Esophagus muscularis mucosa (tissue), 4 donors: ENCODE measurements around the gene ANOS1.

Source experiments
- CTCF ChIP-seq, 3 experiments: fragments of 200-600 bp in 2 of 3; fragments of 450-650 bp in 1 of 3; sonication (generic) in 2 of 3; IDR thresholded peaks; one replicate each; pipeline ENCODE4 v1.5.1; 2017 to 2019; ENCODE audit warnings: antibody characterized with exemption in 3 of 3, mild to moderate bottlenecking in 2 of 3, moderate library complexity in 1 of 3
- EP300 ChIP-seq: sonication (generic); formaldehyde crosslinking; IDR thresholded peaks from one replicate; pipeline ENCODE4 v1.6.1; 2017; ENCODE audit warnings: antibody characterized with exemption
- POLR2A ChIP-seq: fragments of 450-650 bp; IDR thresholded peaks from one replicate; pipeline ENCODE4 v1.6.1; 2017; ENCODE audit warnings: antibody characterized with exemption, moderate library complexity, mild to moderate bottlenecking, low read depth
- POLR2AphosphoS5 ChIP-seq, 2 donors: sonication (generic); formaldehyde crosslinking; IDR thresholded peaks; one replicate each; pipeline ENCODE4 v1.6.1; 2017; ENCODE audit warnings: antibody characterized with exemption in 2 of 2

DNA sequence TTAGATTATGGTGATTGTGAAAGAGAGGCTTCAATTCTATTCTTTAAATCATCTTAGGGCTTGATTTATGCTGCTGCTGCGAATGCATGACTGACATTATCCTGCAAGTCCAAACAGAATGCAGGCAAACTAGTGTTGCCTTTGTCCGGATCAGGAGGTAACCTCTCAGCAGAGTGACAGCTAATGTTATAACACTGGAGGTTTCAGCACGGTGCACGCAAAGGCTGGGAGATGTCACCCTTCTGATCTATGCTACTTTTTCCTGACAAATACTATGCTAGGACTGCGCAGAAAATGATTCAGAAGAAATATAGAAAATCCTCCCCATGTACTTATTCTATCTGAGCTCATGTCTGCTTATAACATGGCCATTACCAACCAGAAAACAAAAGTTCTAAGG is 48.2 kb downstream of the ANOS1 start:
- TF ChIP-seq CTCF (IDR thresholded peaks at IDR 0.05) (no peak), POLR2AphosphoS5 (IDR thresholded peaks at IDR 0.05) (no peak), POLR2A (no peak), EP300 (no peak)
